ENCODE measurements around the gene WNT3. TPM values are rescaled to one million over a fixed set of nuclear protein-coding genes. Genes with fewer than 3 reads are reported as not detected.

Gene WNT3
- total and polyA plus RNA-seq, 2 of the 8 experiments (the other 6 are each of a cell fraction or from before 2014, with no cell fraction given): 0.56 to 2.0 TPM

- no peaks in the 10 kb centered on the region for H3K79me2 ChIP-seq (ENCODE audit: control insufficient read depth in 1 of 2, insufficient read depth in 2 of 2, low read length in 2 of 2)
- no peak overlapping the region for H2AK5ac ChIP-seq (ENCODE audit: low read depth, low read length)
- no peaks in the 10 kb centered on the region; a peak in 1 of 8 replicates for H3K36me3 ChIP-seq (ENCODE audit: control insufficient read depth in 2 of 4, insufficient read depth in 4 of 4, low read length in 3 of 4)
- H3K23ac ChIP-seq (ENCODE audit: insufficient read length): no peak overlapping the region
- WGBS, 2 experiments (ENCODE audit: extremely low coverage in 1 of 2, insufficient coverage in 1 of 2, insufficient read length in 1 of 2, insufficient replicate concordance in 2 of 2, low coverage in 1 of 2, low lambda C conversion rate in 2 of 2, missing lambda C conversion rate in 1 of 2): 88% methylated on average over 32 of the region's 56 CpGs; no CpG with 5 or more reads in 1 of the 2 experiments
- no peak overlapping the region; the same call in 1 of the 2 replicates for H3K18ac ChIP-seq (ENCODE audit: extremely low read depth, low read length)
- no peak overlapping the region for H2BK20ac ChIP-seq (ENCODE audit: low read length)
- H3K14ac ChIP-seq (ENCODE audit: insufficient read length): no peak overlapping the region
- DNase-seq (ENCODE audit: low read depth in 1 of 2, low spot score in 2 of 2): peak in 1 of 2 experiments; percentile 45
- peaks cover 10% of the 10 kb centered on the region; the same call in 1 of the 2 replicates for H3K23me2 ChIP-seq (ENCODE audit: low read depth, low read length)
- H3K56ac ChIP-seq (replicated peaks; ENCODE audit: insufficient read length, low read depth, low read length): no peak overlapping the region
- POLR2A ChIA-PET (ENCODE audit: partially characterized antibody): interaction anchor here (1.4 kb wide), 1 partner anchor 14 kb away, joined by 3 read pairs; no protein-coding TSS in a partner anchor
- no peak for FAIRE-seq
- peaks cover 40 to 59% (median 58%) of the 10 kb centered on the region in 4 experiments for H3K27me3 ChIP-seq (replicated peaks in 1 of 4; ENCODE audit: control insufficient read depth in 3 of 4, extremely low read depth in 1 of 4, insufficient read depth in 3 of 4, low read length in 3 of 4)
- no peak overlapping the region for H2BK120ac ChIP-seq (replicated peaks; ENCODE audit: low read depth, low read length)
- CTCF ChIA-PET (ENCODE audit: partially characterized antibody): interaction anchor here (0.6 to 1.2 kb wide), 2 partner anchors 44 to 62 kb away, joined by 3 to 4 read pairs; no protein-coding TSS in a partner anchor
- H3K4me3 ChIP-seq (ENCODE audit: extremely low read depth in 1 of 4, insufficient read depth in 2 of 4, low read depth in 3 of 4, low read length in 4 of 4): peak overlapping the region in 1 of 4 experiments; percentile 60; a peak in 1 of 8 replicates
- H4K91ac ChIP-seq (replicated peaks; ENCODE audit: insufficient read length, low read length): no peak overlapping the region
- H4K5ac ChIP-seq (ENCODE audit: insufficient read length, low read depth, low read length): no peak overlapping the region
- H2AFZ ChIP-seq (ENCODE audit: low read length): no peak overlapping the region
- H4K20me1 ChIP-seq (replicated peaks in 1 of 2; ENCODE audit: control insufficient read depth in 1 of 2, insufficient read depth in 2 of 2, low read length in 2 of 2): peaks cover 7 to 12% of the 10 kb centered on the region in 2 experiments
- H3K4me1 ChIP-seq (replicated peaks in 1 of 4; ENCODE audit: control insufficient read depth in 3 of 4, insufficient read depth in 4 of 4, low read length in 3 of 4): peaks cover 6 to 32% (median 26%) of the 10 kb centered on the region in 4 experiments
- peak overlapping the region; percentile 68; the same call in 1 of the 2 replicates for H2BK12ac ChIP-seq (ENCODE audit: low read depth, low read length)
- H3K4ac ChIP-seq (replicated peaks; ENCODE audit: insufficient read length, low read depth, low read length): no peak overlapping the region
- H2BK15ac ChIP-seq (ENCODE audit: low read length): no peak overlapping the region
- H3K9ac ChIP-seq (replicated peaks in 1 of 4; ENCODE audit: extremely low read depth in 1 of 4, low read depth in 3 of 4, low read length in 3 of 4): no peak overlapping the region
- H2BK5ac ChIP-seq (ENCODE audit: low read depth, low read length): no peak overlapping the region
- no peak overlapping the region for H4K8ac ChIP-seq (ENCODE audit: extremely low read depth, insufficient read depth, low read length)
- peaks cover 0 to 2% of the 10 kb centered on the region in 2 experiments; a peak in 1 of 4 replicates for H3K9me3 ChIP-seq (ENCODE audit: insufficient read depth in 2 of 2, low read depth in 1 of 2, low read length in 1 of 2)
- H3K27ac ChIP-seq (ENCODE audit: low read depth, low read length): no peak overlapping the region
- H3K79me1 ChIP-seq (ENCODE audit: low read depth, low read length): no peaks in the 10 kb centered on the region
- peak overlapping the region in 1 of 2 experiments; percentile 75; a peak in 2 of 4 replicates for H3K4me2 ChIP-seq (ENCODE audit: insufficient read depth in 1 of 2, low read depth in 2 of 2, low read length in 2 of 2)
- TF ChIP-seq SIX5 (IDR thresholded peaks at IDR 0.05; ENCODE audit: low read depth, low read length): no peak
- no peak for TF ChIP-seq POLR2AphosphoS5 (IDR thresholded peaks at IDR 0.05; ENCODE audit: low read depth, low read length)
- no peak for TF ChIP-seq ATF3 (IDR thresholded peaks at IDR 0.05; ENCODE audit: insufficient read depth, low read depth, low read length)
- TF ChIP-seq MAX (IDR thresholded peaks at IDR 0.05): no peak
- no peak for TF ChIP-seq RXRA (IDR thresholded peaks at IDR 0.05; ENCODE audit: insufficient read depth, low read depth, low read length)
- no peak for TF ChIP-seq RBBP5 (IDR thresholded peaks at IDR 0.05; ENCODE audit: borderline replicate concordance, low read depth, low read length)
- no peak for TF ChIP-seq E2F6 (IDR thresholded peaks at IDR 0.05)
- no peak for TF ChIP-seq JUN (IDR thresholded peaks at IDR 0.05; ENCODE audit: low read depth, low read length)
- TF ChIP-seq FOSL1 (IDR thresholded peaks at IDR 0.05; ENCODE audit: insufficient read depth, low read depth, low read length): no peak
These were observed 48.7 kb downstream of the WNT3 start for GRCh38 chr17:46769531-46770438.

Data from H1 (cell line).